ENCODE measurements around the gene PDE2A.

Gene PDE2A

GRCh38 chr11:72704028-72704782, 30.0 kb upstream of the PDE2A start:
- DNase-seq = no peak

GRCh38 chr11:72703267-72704008, 29.2 kb upstream of the PDE2A start:
- no peak for DNase-seq

- DNase-seq = no peak
These were observed 28.5 kb upstream of the PDE2A start for GRCh38 chr11:72702577-72703241.

GRCh38 chr11:72702096-72702495, 27.9 kb upstream of the PDE2A start:
- no peak for DNase-seq

GRCh38 chr11:72701466-72701865, 27.2 kb upstream of the PDE2A start:
- no peak for DNase-seq

- no peak for DNase-seq
These were observed 25.9 kb upstream of the PDE2A start for GRCh38 chr11:72700146-72700545.

GRCh38 chr11:72697814-72698213, 23.6 kb upstream of the PDE2A start:
- no peak for DNase-seq

- no peak for DNase-seq
These were observed 22.9 kb upstream of the PDE2A start for GRCh38 chr11:72696866-72697700.

GRCh38 chr11:72695354-72695753, 21.1 kb upstream of the PDE2A start:
- no peak for DNase-seq

GRCh38 chr11:72693271-72693968, 19.2 kb upstream of the PDE2A start:
- no peak for DNase-seq

- DNase-seq = no peak
These were observed 18.4 kb upstream of the PDE2A start for GRCh38 chr11:72692498-72693237.

- no peak for DNase-seq
These were observed 15.9 kb upstream of the PDE2A start for GRCh38 chr11:72690166-72690565.

- DNase-seq = no peak
These were observed 14.7 kb upstream of the PDE2A start for GRCh38 chr11:72688929-72689328.

- DNase-seq = no peak
These were observed 14.3 kb upstream of the PDE2A start for GRCh38 chr11:72688486-72688885.

GRCh38 chr11:72687326-72687725, 13.1 kb upstream of the PDE2A start:
- no peak for DNase-seq

GRCh38 chr11:72686639-72687220, 12.5 kb upstream of the PDE2A start:
- no peak for DNase-seq

- DNase-seq = peak; percentile 17 to 38
These were observed 11.6 kb upstream of the PDE2A start for GRCh38 chr11:72685560-72686480.

- DNase-seq = peak; percentile 9 to 22
These were observed 10.2 kb upstream of the PDE2A start for GRCh38 chr11:72684236-72684912.

- DNase-seq = peak; percentile 48 to 69
These were observed 9.6 kb upstream of the PDE2A start for GRCh38 chr11:72683782-72684200.

Data from stimulated activated CD4-positive, alpha-beta T cell treated with anti-CD3 and anti-CD28 coated beads, Interleukin-4, amount 100 ng/mL, for 4 hours (primary cell).